Activated CD4-positive, alpha-beta T cell treated with anti-CD3 and anti-CD28 coated beads for 1 hour (primary cell): Measurements from ENCODE around the gene SLX9.
"Not testable (repeated sequence)": the region's sequence is repeated elsewhere in the genome, so short reads cannot be mapped to it uniquely, and the experiment has no call there.

Source experiments
- DNase-seq: peaks from one replicate; pipeline ENCODE4 v3.0.0-alpha.2; 2020

Gene SLX9

GRCh38 chr21:44916965-44917364, 22.9 kb upstream of the SLX9 start:
- DNase-seq: no peak

- DNase-seq: no peak
These were observed 22.3 kb upstream of the SLX9 start for GRCh38 chr21:44917446-44918106.

DNA sequence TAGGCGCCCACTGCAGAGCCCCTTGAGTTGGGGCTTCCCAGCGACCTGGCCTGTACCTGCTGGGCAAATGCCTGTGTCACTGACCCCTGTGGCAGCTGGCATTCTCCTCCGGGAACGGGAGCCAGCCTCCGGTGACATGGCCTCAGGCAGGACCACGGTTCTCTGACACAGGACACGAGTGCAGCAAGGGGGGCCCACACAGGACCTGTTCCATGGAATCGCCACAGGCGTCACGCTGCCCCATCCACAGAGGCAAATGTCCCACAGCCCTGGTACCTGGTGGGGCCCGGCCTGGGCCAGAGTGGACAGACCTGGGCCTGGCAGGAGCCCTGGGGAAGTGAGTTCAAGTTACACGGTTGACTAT, 21.7 kb upstream of the SLX9 start:
- no peak for DNase-seq

DNA sequence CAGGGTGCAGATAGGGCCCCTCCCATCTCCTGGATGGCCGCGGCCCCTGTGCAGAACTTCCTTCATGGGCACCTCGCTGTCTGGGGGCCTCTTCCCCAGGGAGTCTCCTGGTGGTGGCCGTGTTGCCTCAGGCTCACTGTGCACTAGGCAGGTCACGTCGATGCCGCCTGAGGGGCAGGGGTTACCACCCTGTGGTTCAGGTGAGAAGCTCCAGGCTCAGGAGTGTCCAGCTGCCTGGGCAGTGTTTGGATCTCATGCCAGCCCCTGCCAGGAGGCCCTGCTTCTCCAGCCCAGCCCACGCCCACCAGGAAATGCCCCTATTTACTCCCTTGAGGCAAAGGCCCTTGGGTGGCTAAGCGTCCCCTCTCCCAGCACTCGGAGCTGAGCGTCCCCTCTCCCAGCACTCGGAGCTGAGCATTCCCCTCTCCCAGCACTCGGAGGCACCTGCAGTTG, 21.2 kb upstream of the SLX9 start:
- DNase-seq: no peak

DNA sequence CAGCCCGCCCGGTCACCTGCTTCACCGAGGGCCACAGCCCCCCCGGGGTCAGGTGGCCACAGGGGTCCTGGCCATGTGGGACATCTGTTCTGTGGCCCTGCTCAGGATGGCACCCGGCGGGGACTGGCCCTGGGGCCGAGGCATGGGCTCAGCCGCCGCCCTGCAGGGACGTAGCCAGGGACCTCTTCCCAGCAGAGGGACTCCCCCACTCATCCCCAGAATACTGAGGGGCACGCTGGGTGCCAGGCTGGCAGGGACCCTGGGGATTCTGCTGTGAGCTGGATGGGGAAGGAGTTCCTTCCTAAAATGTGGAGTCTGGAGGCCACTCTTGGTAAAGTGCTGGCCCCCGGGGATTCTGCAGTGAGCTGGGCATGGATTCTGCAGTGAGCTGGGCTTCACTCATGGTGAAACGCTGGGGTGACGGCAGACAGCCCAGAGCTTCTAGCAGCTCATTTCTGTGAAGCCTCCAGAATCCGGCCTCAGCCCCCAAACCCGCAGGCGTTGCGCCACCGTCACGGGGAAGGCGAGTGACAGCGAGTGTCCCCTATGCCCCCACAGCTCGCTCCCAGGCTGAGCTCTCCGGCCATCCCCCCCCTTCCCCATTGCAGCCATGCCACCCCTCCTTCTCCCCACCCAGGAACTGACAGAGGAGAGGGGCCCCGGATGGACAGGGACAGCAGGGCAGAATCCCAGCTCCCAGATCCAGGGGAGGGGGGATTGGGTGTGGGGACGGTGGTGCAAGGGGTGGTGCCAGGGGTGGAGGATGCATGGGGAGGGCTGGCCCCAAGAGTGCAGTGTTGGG, 20.5 kb upstream of the SLX9 start:
- DNase-seq: no peak

DNA sequence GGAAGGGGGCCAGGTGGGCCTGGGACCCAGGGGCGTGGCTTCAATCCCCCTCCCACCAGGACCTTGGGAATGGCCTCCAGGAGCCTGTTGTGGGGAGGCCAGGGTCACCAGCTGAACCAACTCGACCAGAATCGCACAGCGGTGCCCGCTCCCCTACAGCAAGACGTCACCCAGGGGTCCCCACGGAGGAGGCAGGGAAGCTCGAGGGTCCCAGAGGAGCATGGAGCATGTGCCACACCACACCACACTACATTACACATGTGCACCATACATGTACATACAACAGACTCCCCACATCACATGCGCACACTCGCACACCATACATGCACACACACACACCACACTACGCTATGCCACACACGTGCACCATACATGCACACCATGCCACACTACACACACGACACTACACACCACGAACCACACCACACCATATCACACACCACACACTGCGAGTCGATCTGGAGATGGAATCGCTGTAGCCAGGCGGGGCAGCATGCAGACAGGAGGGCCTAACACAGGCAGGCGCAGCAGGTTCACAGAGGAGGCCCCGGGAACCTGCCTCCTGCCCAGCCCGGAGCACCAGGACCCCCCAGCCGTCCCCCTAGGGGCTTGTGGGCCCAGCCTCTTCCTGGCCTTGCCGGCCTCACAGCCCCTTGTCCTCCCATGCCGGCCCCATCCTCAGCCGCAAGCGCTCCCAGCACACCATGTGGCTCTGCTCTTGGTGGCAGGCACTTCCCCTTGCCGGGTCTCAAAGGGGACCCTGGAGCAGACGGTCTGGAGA, 19.7 kb upstream of the SLX9 start:
- DNase-seq: no peak

DNA sequence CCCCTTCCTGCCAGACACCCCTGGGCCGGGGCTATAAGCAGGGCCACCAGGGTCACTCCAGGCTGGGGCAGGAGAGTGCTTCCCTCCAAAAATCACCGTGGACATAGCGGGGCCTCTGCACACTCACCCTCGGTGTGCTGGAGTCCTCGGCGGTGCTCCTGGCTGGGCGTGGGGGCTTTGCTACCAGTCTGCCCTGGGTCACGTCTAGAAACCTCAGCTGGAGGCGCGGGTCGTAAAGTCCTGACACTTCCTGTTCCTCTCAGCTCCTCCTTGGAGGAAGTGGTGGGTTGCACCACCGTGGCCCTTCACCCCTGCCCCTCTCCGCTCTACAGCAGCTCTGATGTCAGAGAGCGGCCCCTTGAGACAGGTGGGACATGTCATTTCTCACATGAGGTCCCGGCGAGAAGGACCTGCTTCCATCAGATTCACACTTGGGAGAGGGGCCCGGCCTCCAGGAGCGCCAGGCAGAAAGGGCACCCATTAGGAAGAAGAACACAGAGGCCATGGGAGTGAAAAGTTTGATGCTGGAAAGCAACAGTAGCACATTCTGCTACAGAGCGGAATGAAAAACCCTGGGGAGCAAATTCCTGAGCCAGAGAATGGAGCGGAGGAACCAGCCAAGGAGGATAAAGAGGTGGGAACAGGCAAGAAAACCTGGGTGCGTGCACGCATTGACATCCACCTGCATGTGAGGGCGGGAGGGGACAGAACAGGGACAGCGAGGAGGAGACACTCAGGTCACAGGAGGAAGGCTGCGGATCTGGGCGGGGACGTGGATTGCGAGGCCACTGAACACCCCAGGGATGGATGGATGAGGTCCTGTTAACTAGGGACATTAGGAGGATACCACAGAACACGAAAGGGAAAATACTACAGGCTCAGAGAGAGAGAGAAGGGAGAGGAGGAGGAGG, 18.9 kb upstream of the SLX9 start, which contains the start of gene ITGB2:
Gene ITGB2 (minus strand): TSS at position 206 of the 911 bp plus-strand sequence. CDS start 10,117 bp downstream, outside the sequence.
- DNase-seq: no peak

GRCh38 chr21:44921928-44922327, 17.9 kb upstream of the SLX9 start:
- DNase-seq: no peak

DNA sequence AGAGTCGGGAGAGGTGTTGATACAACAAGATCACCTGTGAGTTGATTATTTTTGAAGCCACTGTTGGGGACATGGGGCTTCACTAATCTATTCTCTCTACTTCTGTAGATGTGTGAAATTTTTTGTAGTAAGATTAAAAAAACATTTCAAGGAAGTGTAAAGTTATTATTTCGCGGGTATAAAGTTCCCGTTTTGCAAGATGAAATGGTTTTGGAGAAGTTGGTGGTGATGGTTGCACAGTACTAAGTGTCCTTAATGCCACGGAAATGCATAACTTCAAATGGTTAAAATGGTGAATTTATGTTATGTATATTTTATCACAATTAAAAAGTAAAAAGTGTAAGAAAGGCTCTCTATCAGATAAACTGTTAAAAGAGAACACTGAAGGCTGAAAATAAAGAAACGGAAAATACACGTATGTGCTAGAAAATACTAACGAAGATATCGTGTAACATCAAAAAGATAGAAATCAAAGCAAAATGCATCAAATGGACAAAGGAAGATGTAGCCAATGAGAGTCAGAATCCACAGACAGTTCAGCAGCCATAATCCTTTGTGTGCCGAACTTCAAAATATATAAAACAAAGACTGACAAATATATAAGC, 16.2 kb upstream of the SLX9 start:
- DNase-seq: no peak

- no peak for DNase-seq
These were observed 15.0 kb upstream of the SLX9 start for GRCh38 chr21:44924606-44925377.

- DNase-seq: no peak
These were observed 14.5 kb upstream of the SLX9 start for GRCh38 chr21:44925378-44925755.

GRCh38 chr21:44926331-44927101, 13.3 kb upstream of the SLX9 start:
- DNase-seq: no peak

GRCh38 chr21:44927259-44927586, 12.6 kb upstream of the SLX9 start:
- no peak for DNase-seq

- peak; percentile 82 for DNase-seq
These were observed 12.0 kb upstream of the SLX9 start for GRCh38 chr21:44927587-44928461.

DNA sequence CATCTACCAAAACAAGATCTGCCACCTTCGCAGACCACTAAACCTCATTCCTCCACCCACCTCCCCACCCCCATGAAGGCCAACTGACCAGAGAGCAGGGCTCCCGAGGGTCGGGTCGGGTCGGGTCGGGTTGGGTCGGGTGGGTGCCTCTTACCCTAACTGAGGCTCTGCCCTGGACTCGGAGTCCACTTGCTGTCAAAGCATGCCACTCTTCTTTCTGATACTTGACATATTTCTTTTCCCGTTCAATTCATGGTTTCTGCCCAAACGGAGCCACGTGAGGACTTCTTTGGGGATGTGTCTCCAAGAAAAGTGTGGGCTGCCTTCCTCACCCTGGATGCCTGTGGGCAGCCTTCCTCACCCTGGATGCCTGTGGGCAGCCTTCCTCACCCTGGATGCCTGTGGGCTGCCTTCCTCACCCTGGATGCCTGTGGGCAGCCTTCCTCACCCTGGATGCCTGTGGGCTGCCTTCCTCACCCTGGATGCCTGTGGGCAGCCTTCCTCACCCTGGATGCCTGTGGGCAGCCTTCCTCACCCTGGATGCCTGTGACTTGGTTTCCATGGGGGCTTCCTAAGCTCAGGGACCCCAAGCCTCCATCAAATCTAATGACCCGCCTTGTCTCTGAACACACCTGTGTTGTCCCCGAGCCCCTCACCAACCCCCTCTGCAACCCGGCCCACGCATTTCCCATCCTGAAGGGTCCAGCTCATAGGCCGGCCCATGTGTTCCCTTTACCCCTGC, 11.2 kb upstream of the SLX9 start:
- not testable (repeated sequence) for DNase-seq

DNA sequence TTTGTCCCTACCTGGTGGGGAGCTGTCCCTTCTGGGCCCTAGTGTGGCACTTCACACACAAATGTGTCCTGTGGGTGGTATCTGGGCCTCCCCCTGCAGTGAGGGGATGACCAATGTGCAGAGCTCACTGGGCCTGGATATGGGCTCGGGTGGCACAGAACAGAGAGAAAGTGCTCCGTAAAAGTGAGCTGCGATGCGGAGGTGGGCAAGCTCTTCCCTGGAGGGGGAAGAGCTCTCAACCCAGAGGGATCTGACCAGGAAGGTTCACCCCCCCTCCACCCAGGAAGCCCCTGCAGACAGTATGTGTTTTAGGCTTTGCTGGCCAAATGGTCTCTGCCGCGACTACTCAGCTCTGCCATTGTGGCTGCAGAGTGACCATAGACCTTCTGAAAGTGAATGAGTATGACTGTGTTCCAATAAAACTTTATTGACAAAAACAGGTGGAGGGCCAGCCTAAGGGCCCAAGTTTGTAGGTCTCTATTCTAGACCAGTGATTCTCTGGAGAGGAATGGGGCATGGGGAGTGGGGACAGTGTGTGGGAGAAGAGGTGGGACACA, 10.5 kb upstream of the SLX9 start:
- DNase-seq: no peak

DNA sequence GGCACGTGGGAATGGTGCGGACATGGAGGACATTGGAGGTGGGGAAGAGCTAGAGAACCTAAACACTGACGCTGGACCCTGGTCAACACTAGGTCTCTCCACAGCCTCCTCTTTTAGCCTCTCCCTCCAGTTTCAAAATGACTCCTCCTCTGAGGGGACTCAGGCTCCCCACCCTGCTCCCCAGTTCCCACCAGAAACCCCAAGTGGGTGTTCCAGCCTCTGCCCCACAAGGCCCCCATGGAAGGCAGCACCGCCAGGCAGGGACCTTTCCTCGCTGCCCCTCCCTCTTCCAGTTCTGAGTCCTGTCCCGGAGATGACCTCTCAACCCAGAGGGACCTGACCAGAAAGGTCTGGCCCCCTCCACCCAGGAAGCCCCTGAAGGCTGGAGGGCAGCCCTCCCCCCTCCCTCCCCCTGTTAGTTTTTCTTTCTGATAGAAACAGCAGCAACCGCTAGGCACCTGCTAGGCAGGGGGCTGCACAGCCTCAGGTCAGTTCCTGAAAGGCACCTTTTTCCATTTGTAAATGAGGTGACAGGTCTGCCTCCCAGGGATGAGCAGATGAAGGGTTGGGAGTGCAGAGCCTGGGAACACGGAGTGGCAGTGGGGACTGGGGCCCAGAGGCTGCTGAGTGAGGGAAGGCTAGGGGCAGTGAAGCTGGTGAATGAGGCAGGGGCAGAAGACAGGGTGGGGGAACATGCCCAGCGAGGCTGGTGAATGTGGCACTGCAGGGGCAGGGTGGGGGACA, 9.9 kb upstream of the SLX9 start:
- no peak for DNase-seq

DNA sequence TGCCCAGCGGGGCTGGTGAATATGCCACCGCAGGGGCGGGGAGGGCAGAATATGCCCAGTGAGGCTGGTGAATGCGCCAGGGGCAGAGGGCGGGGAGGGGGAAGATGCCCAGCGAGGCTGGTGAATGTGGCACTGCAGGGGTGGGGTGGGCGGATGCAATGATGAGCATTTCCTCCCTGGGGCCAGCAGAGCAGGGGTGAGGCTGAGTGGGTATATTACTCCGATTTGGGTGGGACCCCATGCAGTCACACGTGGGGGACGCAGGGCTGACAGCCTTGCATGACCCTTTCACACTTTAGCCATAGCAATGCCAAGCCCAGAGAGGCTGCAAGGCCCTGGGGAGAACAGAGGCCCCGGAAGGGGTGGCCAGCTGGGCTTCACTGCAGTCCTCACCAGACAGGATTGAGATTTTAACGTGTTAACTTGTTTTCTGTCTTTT, 9.3 kb upstream of the SLX9 start:
- no peak for DNase-seq
